OCI-LY7 (cell line): Measurements from ENCODE around the gene STPG3. TPM values are rescaled to one million over a fixed set of nuclear protein-coding genes. Genes with fewer than 3 reads are reported as not detected.
A peak's percentile ranks its signal among the peaks of the same experiment; 100 is the strongest.

ENCODE experiments used
- BruUV-seq: library from RNA; stranded (reverse); fragments of 400-500 nt; replicated peaks from 2 replicates; lab custom pipeline; 2021; lab: Mats Ljungman, UMichigan
- CTCF ChIA-PET: fragments of 300-600 bp; sonication (Branson Sonifier 250); formaldehyde crosslinking; loops from one replicate; lab custom pipeline; 2022; ENCODE audit warnings: antibody characterized with exemption; ENCODE audit not compliant: unreplicated experiment; lab: Charles Lee
- POLR2A ChIA-PET: fragments of 300-600 bp; sonication (Branson Sonifier 250); formaldehyde crosslinking; loops from one replicate; lab custom pipeline; 2022; ENCODE audit warnings: antibody characterized with exemption; lab: Charles Lee
- DNase-seq: peaks from one replicate; pipeline ENCODE4 v3.0.0-alpha.2; 2015; ENCODE audit warnings: low spot score
- H2AFZ ChIP-seq: fragments of 200-600 bp; sonication (generic), shearing (Covaris generic); 2 replicates; pipeline ENCODE4 v1.6.1; 2014; ENCODE audit warnings: mild to moderate bottlenecking, antibody characterized with exemption, low read length, moderate library complexity
- H3K27ac ChIP-seq: fragments of 200-600 bp; sonication (generic); 2 replicates; pipeline ENCODE4 v1.5.1; 2014; ENCODE audit warnings: mixed run types, low read depth, mild to moderate bottlenecking, moderate library complexity, low read length, inconsistent platforms; ENCODE audit not compliant: poor library complexity, severe bottlenecking
- H3K36me3 ChIP-seq: fragments of 200-600 bp; sonication (generic); 2 replicates; pipeline ENCODE4 v1.6.1; 2014; ENCODE audit warnings: mild to moderate bottlenecking, antibody characterized with exemption, low read length, moderate library complexity, mixed read lengths; ENCODE audit not compliant: insufficient read depth
- H3K4me1 ChIP-seq: fragments of 200-600 bp; sonication (generic); 2 replicates; pipeline ENCODE4 v1.5.1; 2014; ENCODE audit warnings: mild to moderate bottlenecking, low read length; ENCODE audit not compliant: insufficient read depth, poor library complexity, severe bottlenecking
- H3K4me2 ChIP-seq: fragments of 200-600 bp; sonication (generic); 2 replicates; pipeline ENCODE4 v1.6.1; 2014; ENCODE audit warnings: mild to moderate bottlenecking, low read length
- H3K4me3 ChIP-seq: fragments of 200-600 bp; sonication (generic); 2 replicates; pipeline ENCODE4 v1.5.1; 2014; ENCODE audit warnings: mild to moderate bottlenecking, low read depth, low read length; ENCODE audit not compliant: poor library complexity, severe bottlenecking
- H3K79me2 ChIP-seq: fragments of 200-600 bp; sonication (generic); 2 replicates; pipeline ENCODE4 v1.6.1; 2016; ENCODE audit warnings: low read depth, mild to moderate bottlenecking, low read length, moderate library complexity, mixed read lengths; ENCODE audit not compliant: insufficient read depth
- H3K9me2 ChIP-seq: fragments of 200-600 bp; sonication (generic); 2 replicates; pipeline ENCODE4 v1.6.1; 2016; ENCODE audit warnings: mild to moderate bottlenecking, low read length, mixed read lengths; ENCODE audit not compliant: insufficient read depth
- H3K9me3 ChIP-seq: fragments of 200-600 bp; sonication (generic); 2 replicates; pipeline ENCODE4 v1.6.1; 2014; ENCODE audit warnings: mild to moderate bottlenecking, mixed run types, low read length, mixed read lengths
- H4K20me1 ChIP-seq: fragments of 200-600 bp; sonication (generic); 2 replicates; pipeline ENCODE4 v1.6.1; 2014; ENCODE audit warnings: mild to moderate bottlenecking, antibody characterized with exemption, low read length, moderate library complexity, mixed read lengths; ENCODE audit not compliant: insufficient read depth
- CTCF ChIP-seq: fragments of 200-600 bp; sonication (generic); conservative IDR thresholded peaks from 2 replicates; pipeline ENCODE4 v1.5.1; 2014; ENCODE audit warnings: mild to moderate bottlenecking, antibody characterized with exemption, low read length, moderate library complexity, mixed read lengths
- EZH2phosphoT487 ChIP-seq: fragments of 200-600 bp; sonication (generic); IDR thresholded peaks from 2 replicates; pipeline ENCODE4 v1.6.1; 2018; ENCODE audit warnings: low read depth, borderline replicate concordance, mild to moderate bottlenecking, mixed run types, antibody characterized with exemption, low read length, moderate library complexity, mixed read lengths
- intact Hi-C: fragments of 100-400 bp; cut with micrococcal nuclease; formaldehyde crosslinking; loops from one replicate; pipeline ENCODE4 v1.10.0; 2022; ENCODE audit not compliant: unreplicated experiment
- total RNA-seq, 2 experiments: library from RNA; depleted of rRNA in 1 of 2; stranded (reverse); fragments of >200 nt in 1 of 2; shearing (Covaris generic) in 1 of 2; gene quantifications; 2 replicates each; pipeline ENCODE4 v1.2.3, GENCODE V29; 2014 to 2022

STPG3 gene
- total RNA-seq, 2 experiments from 2014 or later, result 0.73 to 2.7 TPM

- Histone ChIP-seq H3K9me2 (no peaks in the 10 kb centered on the region), H3K4me3 (no peak overlapping the region), H3K9me3 (no peaks in the 10 kb centered on the region), H3K79me2 (0 out of 2 replicates have a peak, but pooled peaks cover 2% of the 10 kb centered on the region), H3K4me2 (no peak overlapping the region), H4K20me1 (no peaks in the 10 kb centered on the region), H3K4me1 (peaks cover 41% of the 10 kb centered on the region), H3K36me3 (no peaks in the 10 kb centered on the region; the same call in 1 of the 2 replicates), H2AFZ (no peak overlapping the region), H3K27ac (no peak overlapping the region)
- TF ChIP-seq EZH2phosphoT487 (no peak), CTCF (no peak)
- intact Hi-C loops, result no loop called here
- CTCF ChIA-PET, result no interaction called here
- no peak for DNase-seq
- POLR2A ChIA-PET, result no interaction called here
- BruUV-seq, result no TSS peak
Measured at GRCh38 chr9:137233143-137233980, 17.7 kb upstream of the STPG3 start.

- no peak overlapping the region for H3K4me3 ChIP-seq
Measured at GRCh38 chr9:137234055-137234697, 16.9 kb upstream of the STPG3 start.

More at GRCh38 chr9:137234055-137234697, 16.9 kb upstream of the STPG3 start:
- H3K36me3 ChIP-seq, result no peaks in the 10 kb centered on the region; the same call in 1 of the 2 replicates
- peaks cover 49% of the 10 kb centered on the region for H3K4me1 ChIP-seq
- H3K9me2 ChIP-seq, result no peaks in the 10 kb centered on the region
- intact Hi-C loops, result no loop called here
- ChIA-PET POLR2A (no interaction called here), CTCF (no interaction called here)
- DNase-seq, result no peak
- TF ChIP-seq CTCF (no peak), EZH2phosphoT487 (no peak)
- no peak overlapping the region for H2AFZ ChIP-seq
- H3K9me3 ChIP-seq, result no peaks in the 10 kb centered on the region
- H4K20me1 ChIP-seq, result no peaks in the 10 kb centered on the region
- no peak overlapping the region for H3K27ac ChIP-seq
- H3K4me2 ChIP-seq, result peak overlapping the region; percentile 75; the same call in 1 of the 2 replicates
- peaks cover 10% of the 10 kb centered on the region; the same call in 1 of the 2 replicates for H3K79me2 ChIP-seq
- no TSS peak for BruUV-seq
